ENCODE results near the gene PSAP.

PSAP gene

GRCh38 chr10:71831646-71832552 lies 19.2 kb downstream of the PSAP start:
- in situ Hi-C loops (cut with MboI; ENCODE audit: low sequenced_read_pairs, unreplicated experiment), result loop anchor here (10.0 kb wide), 1 partner anchor 53 kb away; no protein-coding TSS in a partner anchor
- DNase-seq (ENCODE audit: low spot score), result no peak
- TF ChIP-seq, protein P1, sequence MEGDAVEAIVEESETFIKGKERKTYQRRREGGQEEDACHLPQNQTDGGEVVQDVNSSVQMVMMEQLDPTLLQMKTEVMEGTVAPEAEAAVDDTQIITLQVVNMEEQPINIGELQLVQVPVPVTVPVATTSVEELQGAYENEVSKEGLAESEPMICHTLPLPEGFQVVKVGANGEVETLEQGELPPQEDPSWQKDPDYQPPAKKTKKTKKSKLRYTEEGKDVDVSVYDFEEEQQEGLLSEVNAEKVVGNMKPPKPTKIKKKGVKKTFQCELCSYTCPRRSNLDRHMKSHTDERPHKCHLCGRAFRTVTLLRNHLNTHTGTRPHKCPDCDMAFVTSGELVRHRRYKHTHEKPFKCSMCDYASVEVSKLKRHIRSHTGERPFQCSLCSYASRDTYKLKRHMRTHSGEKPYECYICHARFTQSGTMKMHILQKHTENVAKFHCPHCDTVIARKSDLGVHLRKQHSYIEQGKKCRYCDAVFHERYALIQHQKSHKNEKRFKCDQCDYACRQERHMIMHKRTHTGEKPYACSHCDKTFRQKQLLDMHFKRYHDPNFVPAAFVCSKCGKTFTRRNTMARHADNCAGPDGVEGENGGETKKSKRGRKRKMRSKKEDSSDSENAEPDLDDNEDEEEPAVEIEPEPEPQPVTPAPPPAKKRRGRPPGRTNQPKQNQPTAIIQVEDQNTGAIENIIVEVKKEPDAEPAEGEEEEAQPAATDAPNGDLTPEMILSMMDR (IDR thresholded peaks at IDR 0.05; ENCODE audit: borderline replicate concordance, control extremely low read depth, extremely low read depth, insufficient read depth, missing control alignments), result no peak

DNA sequence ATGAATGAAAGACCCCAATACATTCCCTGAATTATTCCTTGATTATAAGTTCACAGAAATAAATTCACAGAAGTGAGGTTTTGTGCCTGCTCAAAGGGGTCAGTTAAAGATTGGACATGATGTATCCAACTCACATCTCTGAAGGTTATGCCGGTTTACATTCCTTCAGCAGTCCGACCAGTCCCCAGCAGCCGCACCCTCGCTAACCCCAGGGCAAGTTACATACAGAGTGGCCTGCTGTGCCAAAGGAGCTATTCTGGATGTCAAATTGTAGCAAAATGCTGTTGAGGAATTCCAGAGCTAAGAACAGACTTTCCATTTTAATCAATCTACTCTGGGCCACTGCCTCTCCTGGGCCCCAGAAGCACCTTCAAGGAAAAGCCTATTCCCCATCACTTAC lies 20.3 kb downstream of the PSAP start:
- TF ChIP-seq, protein P1 (IDR thresholded peaks at IDR 0.05; ENCODE audit: borderline replicate concordance, control extremely low read depth, extremely low read depth, insufficient read depth, missing control alignments), result no peak
- in situ Hi-C loops (cut with MboI; ENCODE audit: low sequenced_read_pairs, unreplicated experiment), result loop anchor here (10.0 kb wide), 1 partner anchor 54 kb away; no protein-coding TSS in a partner anchor
- DNase-seq (ENCODE audit: low spot score), result no peak

DNA sequence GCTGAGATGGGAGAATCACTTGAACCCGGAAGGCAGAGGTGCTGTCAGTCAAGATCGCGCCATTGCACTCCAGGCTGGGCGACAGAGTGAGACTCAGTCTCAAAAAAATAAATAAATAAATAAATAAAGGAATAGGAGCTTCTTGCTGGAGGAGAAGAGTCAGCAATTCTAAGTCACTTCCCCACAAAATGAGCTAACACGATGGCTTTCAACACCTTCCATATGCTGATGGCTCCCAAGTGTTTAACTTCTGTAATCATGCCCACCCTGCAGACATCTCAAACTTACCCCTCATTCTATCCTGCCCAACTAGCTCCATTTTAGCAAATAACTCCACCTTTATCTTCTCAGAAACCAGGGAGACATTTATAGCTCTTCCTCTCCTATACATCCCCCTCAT lies 21.2 kb downstream of the PSAP start:
- TF ChIP-seq, protein P1 (IDR thresholded peaks at IDR 0.05; ENCODE audit: borderline replicate concordance, control extremely low read depth, extremely low read depth, insufficient read depth, missing control alignments), result no peak
- in situ Hi-C loops (cut with MboI; ENCODE audit: low sequenced_read_pairs, unreplicated experiment), result loop anchor here (10.0 kb wide), 1 partner anchor 55 kb away; no protein-coding TSS in a partner anchor
- no peak for DNase-seq (ENCODE audit: low spot score)

DNA sequence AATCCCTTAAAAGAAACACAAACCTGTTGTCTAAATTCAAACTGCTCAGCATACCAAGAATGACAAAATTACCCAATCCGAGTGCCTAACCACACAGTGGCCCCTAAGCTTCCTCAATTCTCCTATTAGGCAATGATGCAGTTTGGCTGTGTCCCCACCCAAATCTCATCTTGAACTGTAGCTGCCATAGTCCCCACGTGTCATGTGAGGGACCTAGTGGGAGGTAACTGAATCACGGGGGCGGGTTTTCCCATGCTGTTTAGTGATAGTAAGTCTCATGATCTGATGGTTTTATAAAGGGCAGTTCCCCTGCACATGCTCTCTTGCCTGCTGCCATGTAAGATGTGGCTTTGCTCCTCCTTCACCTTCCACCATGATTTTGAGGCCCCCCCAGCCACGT lies 21.9 kb downstream of the PSAP start:
- TF ChIP-seq, protein P1 (IDR thresholded peaks at IDR 0.05; ENCODE audit: borderline replicate concordance, control extremely low read depth, extremely low read depth, insufficient read depth, missing control alignments), result no peak
- in situ Hi-C loops (cut with MboI; ENCODE audit: low sequenced_read_pairs, unreplicated experiment), result no loop called here
- no peak for DNase-seq (ENCODE audit: low spot score)

DNA sequence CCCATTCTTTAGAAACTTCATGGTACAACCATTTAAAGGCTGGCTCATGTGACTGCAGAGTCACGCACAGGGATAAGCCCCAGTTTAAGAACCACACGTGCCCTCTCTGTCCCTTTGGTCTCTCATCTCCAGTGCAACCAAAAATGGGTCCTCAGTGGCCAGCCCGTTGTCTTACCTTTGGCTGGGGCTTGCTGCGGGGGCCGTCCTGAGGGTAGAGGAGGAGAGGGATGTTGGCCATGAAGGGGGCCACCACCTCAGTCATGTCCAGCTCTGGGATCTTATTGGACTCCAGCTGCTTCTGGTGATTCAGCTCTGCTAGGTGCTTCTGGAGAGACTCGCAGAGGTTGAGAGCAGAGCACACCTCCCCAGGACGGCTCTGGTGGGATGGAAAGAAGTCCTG lies 22.3 kb downstream of the PSAP start:
- DNase-seq (ENCODE audit: low spot score), result no peak
- in situ Hi-C loops (cut with MboI; ENCODE audit: low sequenced_read_pairs, unreplicated experiment), result no loop called here
- TF ChIP-seq, protein P1 (IDR thresholded peaks at IDR 0.05; ENCODE audit: borderline replicate concordance, control extremely low read depth, extremely low read depth, insufficient read depth, missing control alignments), result no peak

GRCh38 chr10:71827852-71828251 lies 23.2 kb downstream of the PSAP start:
- in situ Hi-C loops (cut with MboI; ENCODE audit: low sequenced_read_pairs, unreplicated experiment), result no loop called here
- DNase-seq (ENCODE audit: low spot score), result no peak
- TF ChIP-seq, protein P1 (IDR thresholded peaks at IDR 0.05; ENCODE audit: borderline replicate concordance, control extremely low read depth, extremely low read depth, insufficient read depth, missing control alignments), result no peak
